AG09319 (cell line): ENCODE data around the gene RABGAP1L.
"Not testable (repeated sequence)": the region's sequence is repeated elsewhere in the genome, so short reads cannot be mapped to it uniquely, and the experiment has no call there.

Source experiments
- DNase-seq: peaks from one replicate; pipeline ENCODE4 v3.0.0-alpha.2; 2010; ENCODE audit warnings: low read depth; ENCODE audit errors: extremely low read depth
- CTCF ChIP-seq: IDR thresholded peaks from 2 replicates; pipeline ENCODE4 v1.5.1; 2011; ENCODE audit warnings: low read depth, mild to moderate bottlenecking, inconsistent platforms, low read length, moderate library complexity

The RABGAP1L gene

GRCh38 chr1:174800216-174800851, 641.0 kb downstream of the RABGAP1L start:
- no peak for TF ChIP-seq CTCF
- no peak for DNase-seq

DNA sequence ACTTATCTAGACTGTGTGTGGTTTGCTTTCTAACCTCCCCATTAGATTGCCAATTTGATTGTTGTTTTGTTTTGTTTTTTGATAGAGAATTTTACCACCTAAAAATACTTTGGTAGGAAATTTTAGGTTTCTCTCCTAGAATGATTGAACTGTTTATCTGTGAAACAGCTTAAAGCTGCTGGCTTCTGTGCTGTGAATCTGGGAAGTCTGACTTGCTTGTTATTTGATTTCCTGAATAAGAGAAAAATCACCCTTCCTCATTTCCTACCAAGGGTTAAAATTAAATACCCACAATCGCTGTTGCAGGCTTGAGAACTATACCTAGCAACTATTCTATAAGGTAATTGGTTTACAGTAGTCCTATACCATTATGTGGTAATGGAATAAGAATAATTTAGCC, 641.6 kb downstream of the RABGAP1L start:
- TF ChIP-seq CTCF, result no peak
- DNase-seq, result no peak

DNA sequence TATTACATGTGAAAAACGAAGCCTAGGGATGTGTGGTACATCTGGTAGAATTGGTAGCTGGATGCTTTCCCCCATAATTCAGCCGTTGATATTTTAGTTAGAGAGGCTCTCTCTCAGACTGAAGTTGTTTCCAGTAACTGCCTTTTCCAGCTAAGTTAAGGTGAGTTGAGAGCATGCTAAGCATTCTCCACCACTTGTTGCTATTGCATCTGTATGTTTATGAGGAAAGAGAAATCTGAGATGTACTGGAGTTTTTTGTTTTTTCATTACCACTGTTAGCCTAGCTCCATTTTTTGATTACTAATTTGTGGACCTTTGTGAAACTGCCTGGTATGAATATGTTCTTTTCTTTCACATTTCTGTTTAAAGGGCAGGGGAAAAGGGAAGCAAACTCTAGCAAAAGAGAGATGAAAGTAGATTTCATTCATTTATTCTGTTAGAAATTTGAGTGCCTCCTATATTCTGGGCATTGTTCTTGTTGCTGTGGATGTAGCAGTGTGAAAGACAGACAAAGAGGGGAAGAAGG, 650.5 kb downstream of the RABGAP1L start:
- TF ChIP-seq CTCF, result no peak
- no peak for DNase-seq

GRCh38 chr1:174812016-174812415, 652.7 kb downstream of the RABGAP1L start:
- no peak for TF ChIP-seq CTCF
- no peak for DNase-seq

GRCh38 chr1:174812656-174813055, 653.3 kb downstream of the RABGAP1L start:
- DNase-seq, result no peak
- TF ChIP-seq CTCF, result no peak

DNA sequence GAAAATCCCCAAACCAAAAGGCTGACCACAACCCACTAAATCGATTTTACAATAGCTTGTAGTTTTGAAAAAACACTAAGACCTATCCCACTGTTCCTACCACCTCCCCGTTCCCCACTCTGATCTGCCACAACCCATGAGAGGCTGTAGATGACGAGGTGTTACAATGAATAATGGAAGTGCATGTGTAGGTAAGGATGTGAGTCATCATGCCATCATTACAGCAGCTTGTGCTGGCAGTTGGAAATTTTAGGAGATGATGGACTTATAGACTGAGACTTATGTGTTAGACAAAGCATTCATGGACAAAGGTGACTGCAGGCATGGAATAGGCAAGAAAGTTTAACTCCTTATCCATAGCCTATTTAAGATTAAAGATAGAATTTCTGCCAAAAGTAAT, 655.7 kb downstream of the RABGAP1L start:
- DNase-seq, result no peak
- TF ChIP-seq CTCF, result no peak

GRCh38 chr1:174815474-174815908, 656.2 kb downstream of the RABGAP1L start:
- no peak for TF ChIP-seq CTCF
- no peak for DNase-seq

DNA sequence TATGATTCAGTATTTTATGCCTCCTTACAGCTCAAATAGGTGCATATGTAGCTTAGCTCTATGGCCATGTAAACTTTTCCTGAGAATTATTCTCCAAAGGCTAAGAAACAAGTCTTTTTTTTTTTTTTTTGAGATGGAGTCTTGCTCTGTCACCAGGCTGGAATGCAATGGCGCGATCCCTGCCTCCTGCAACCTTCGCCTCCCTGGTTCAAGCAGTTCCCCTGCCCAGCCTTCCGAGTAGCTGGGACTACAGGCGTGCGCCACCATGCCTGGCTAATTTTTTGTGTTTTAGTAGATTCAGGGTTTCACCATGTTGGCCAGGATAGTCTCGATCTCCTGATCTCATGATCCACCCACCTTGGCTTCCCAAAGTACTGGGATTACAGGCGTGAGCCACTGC, 657.3 kb downstream of the RABGAP1L start:
- not testable (repeated sequence) for DNase-seq
